DND-41 (cell line): ENCODE measurements around the gene LAMA2.

Source experiments
- EZH2 ChIP-seq: IDR thresholded peaks from 3 replicates; pipeline ENCODE4 v1.6.1; 2012; ENCODE audit warnings: borderline replicate concordance, low read depth, mild to moderate bottlenecking, moderate library complexity, low read length, inconsistent platforms; ENCODE audit not compliant: severe bottlenecking
- TF ChIP-seq, protein P1 (sequence below): IDR thresholded peaks from 2 replicates; pipeline ENCODE4 v1.5.1; 2012; ENCODE audit warnings: borderline replicate concordance, low read length, moderate library complexity, mild to moderate bottlenecking; ENCODE audit not compliant: poor library complexity, severe bottlenecking; ENCODE audit errors: extremely low read depth

DNA sequence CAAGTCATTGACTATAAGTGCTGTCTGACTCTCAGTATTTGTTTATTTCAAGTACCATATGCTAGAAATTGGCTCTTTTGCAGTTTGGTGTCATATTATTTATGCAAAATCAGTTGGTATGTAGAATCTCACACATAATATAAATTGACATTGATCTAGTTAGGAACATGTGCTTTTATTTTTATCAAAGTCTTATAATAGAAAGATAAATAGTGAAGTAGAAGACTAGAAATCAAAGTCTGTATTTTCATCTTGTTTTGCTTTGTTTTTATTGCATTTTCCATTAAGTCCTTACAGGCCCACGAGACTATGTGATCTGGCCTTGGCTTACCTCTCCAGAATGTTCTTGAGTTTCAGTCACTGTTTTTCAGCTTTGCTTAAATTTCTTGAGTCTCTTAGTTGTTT is 300.3 kb downstream of the LAMA2 start:
- TF ChIP-seq, protein P1, sequence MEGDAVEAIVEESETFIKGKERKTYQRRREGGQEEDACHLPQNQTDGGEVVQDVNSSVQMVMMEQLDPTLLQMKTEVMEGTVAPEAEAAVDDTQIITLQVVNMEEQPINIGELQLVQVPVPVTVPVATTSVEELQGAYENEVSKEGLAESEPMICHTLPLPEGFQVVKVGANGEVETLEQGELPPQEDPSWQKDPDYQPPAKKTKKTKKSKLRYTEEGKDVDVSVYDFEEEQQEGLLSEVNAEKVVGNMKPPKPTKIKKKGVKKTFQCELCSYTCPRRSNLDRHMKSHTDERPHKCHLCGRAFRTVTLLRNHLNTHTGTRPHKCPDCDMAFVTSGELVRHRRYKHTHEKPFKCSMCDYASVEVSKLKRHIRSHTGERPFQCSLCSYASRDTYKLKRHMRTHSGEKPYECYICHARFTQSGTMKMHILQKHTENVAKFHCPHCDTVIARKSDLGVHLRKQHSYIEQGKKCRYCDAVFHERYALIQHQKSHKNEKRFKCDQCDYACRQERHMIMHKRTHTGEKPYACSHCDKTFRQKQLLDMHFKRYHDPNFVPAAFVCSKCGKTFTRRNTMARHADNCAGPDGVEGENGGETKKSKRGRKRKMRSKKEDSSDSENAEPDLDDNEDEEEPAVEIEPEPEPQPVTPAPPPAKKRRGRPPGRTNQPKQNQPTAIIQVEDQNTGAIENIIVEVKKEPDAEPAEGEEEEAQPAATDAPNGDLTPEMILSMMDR: no peak
- no peak for TF ChIP-seq EZH2
